BJ (cell line): ENCODE data around the gene LZTS2. TPM values are rescaled to one million over a fixed set of nuclear protein-coding genes. Genes with fewer than 3 reads are reported as not detected.

Experiments
- CTCF ChIA-PET: fragments of 350-600 bp; formaldehyde crosslinking; extraction: SDS; loops from one replicate; lab custom pipeline; 2021; ENCODE audit warnings: antibody characterized with exemption, inconsistent platforms; lab: Yijun Ruan, JAX
- POLR2A ChIA-PET: fragments of 300-600 bp; sonication (Branson Sonifier 250); formaldehyde crosslinking; extraction: SDS; loops from one replicate; lab custom pipeline; 2021; ENCODE audit warnings: antibody characterized with exemption; lab: Charles Lee
- DNase-seq: peaks from one replicate; pipeline ENCODE4 v3.0.0-alpha.2; 2011; ENCODE audit warnings: low read depth
- H3K27me3 ChIP-seq: 2 replicates; pipeline ENCODE4 v1.6.0; 2011; ENCODE audit warnings: low read length; ENCODE audit not compliant: control insufficient read depth, insufficient read depth
- H3K36me3 ChIP-seq: 2 replicates; pipeline ENCODE4 v1.5.1; 2011; ENCODE audit warnings: low read length; ENCODE audit not compliant: control insufficient read depth, insufficient read depth
- H3K4me3 ChIP-seq: 2 replicates; pipeline ENCODE4 v1.5.1; 2011; ENCODE audit warnings: low read depth, mild to moderate bottlenecking, control low read depth, low read length
- polyA plus RNA-seq: library from polyadenylated mRNA; depleted of rRNA; stranded (reverse); fragments of >200 nt; gene quantifications from 2 replicates; pipeline ENCODE4 v1.2.3, GENCODE V29; 2011
- TF ChIP-seq, protein P1 (sequence below): IDR thresholded peaks from 2 replicates; pipeline ENCODE4 v1.5.1; 2011; ENCODE audit warnings: low read depth, mild to moderate bottlenecking, control low read depth, inconsistent platforms, low read length, moderate library complexity; ENCODE audit not compliant: insufficient read depth

Gene LZTS2
- polyA plus RNA-seq, 1 experiment = 81.5 TPM

DNA sequence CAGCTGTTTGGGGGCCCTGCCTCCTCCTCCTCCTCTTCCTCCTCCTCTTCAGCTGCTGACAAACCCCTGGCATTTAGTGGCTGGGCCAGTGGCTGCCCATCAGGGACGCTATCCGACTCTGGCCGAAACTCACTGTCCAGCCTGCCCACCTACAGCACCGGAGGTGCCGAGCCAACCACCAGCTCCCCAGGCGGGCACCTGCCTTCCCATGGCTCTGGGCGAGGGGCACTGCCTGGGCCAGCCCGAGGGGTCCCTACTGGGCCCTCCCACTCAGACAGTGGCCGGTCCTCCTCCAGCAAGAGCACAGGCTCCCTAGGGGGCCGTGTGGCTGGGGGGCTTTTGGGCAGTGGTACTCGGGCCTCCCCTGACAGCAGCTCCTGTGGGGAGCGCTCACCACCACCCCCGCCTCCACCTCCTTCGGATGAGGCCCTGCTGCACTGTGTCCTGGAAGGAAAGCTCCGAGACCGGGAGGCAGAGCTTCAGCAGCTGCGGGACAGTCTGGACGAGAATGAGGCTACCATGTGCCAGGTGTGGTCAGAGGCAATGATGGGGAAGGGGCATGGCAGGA lies 4.1 kb downstream of the LZTS2 start:
- H3K36me3 ChIP-seq = peaks cover 41% of the 10 kb centered on the region
- ChIA-PET CTCF (interaction anchor here (0.8 to 21.8 kb wide), 3 partner anchors 5 to 63 kb away, joined by 3 to 479 read pairs (median 237); no protein-coding TSS in a partner anchor), POLR2A (no interaction called here)
- no peak for DNase-seq
- no peak overlapping the region for H3K4me3 ChIP-seq
- H3K27me3 ChIP-seq = no peaks in the 10 kb centered on the region
- TF ChIP-seq, protein P1, sequence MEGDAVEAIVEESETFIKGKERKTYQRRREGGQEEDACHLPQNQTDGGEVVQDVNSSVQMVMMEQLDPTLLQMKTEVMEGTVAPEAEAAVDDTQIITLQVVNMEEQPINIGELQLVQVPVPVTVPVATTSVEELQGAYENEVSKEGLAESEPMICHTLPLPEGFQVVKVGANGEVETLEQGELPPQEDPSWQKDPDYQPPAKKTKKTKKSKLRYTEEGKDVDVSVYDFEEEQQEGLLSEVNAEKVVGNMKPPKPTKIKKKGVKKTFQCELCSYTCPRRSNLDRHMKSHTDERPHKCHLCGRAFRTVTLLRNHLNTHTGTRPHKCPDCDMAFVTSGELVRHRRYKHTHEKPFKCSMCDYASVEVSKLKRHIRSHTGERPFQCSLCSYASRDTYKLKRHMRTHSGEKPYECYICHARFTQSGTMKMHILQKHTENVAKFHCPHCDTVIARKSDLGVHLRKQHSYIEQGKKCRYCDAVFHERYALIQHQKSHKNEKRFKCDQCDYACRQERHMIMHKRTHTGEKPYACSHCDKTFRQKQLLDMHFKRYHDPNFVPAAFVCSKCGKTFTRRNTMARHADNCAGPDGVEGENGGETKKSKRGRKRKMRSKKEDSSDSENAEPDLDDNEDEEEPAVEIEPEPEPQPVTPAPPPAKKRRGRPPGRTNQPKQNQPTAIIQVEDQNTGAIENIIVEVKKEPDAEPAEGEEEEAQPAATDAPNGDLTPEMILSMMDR = no peak

DNA sequence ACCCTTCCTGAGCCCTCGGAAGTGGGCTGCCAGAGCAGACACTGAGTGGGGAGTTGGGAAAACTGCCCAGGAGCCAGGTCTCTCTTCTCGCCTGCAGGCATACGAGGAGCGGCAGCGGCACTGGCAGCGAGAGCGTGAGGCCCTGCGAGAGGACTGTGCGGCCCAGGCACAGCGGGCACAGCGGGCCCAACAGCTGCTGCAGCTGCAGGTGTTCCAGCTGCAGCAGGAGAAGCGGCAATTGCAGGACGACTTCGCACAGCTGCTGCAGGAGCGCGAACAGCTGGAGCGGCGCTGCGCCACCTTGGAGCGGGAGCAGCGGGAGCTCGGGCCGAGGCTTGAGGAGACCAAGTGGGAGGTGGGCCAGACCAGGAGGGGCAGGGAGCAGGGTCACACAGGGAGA lies 5.8 kb downstream of the LZTS2 start:
- no peak overlapping the region for H3K4me3 ChIP-seq
- POLR2A ChIA-PET = no interaction called here
- no peak for DNase-seq
- TF ChIP-seq, protein P1 = no peak
- CTCF ChIA-PET = interaction anchor here (1.4 to 21.8 kb wide), 4 partner anchors 9 to 54 kb away, joined by 3 to 479 read pairs (median 121); partner anchors contain the start of gene LZTS2
- no peaks in the 10 kb centered on the region for H3K27me3 ChIP-seq
- peaks cover 42% of the 10 kb centered on the region for H3K36me3 ChIP-seq

DNA sequence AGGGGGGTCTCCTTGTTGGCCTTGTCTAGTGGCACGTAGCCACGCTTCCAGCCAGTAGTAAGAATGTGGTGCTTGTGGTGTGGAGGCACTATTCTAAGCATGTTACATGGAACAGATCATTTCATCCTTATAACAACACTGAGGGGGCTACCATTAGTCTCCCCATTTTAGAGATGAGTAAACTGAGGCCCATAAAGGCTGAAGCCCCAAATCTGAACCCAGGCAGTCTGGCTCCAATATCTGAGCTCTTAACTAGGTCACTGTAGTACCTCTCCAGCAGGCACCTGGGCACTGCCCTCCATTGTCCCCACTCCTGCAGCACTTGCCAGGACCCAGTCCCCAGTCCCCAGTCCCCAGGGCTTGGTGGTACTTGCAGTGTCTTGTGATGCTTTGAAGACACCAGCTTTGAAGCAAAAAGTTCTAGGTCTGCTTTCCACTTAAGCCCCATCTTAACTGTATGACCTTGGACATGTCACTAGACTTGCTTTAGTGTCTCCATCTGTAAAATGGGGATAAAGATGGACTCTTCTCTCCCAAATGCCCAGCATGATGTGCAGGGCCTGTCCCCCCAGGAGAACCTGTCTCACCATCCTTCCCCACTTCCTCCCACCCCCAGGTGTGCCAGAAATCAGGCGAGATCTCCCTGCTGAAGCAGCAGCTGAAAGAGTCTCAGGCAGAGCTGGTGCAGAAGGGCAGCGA lies 6.4 kb downstream of the LZTS2 start:
- CTCF ChIA-PET = interaction anchor here (1.9 to 21.8 kb wide), 3 partner anchors 10 to 37 kb away, joined by 5 to 479 read pairs (median 237); partner anchors contain the start of gene LZTS2
- Histone ChIP-seq H3K4me3 (no peak overlapping the region), H3K27me3 (no peaks in the 10 kb centered on the region), H3K36me3 (peaks cover 42% of the 10 kb centered on the region)
- POLR2A ChIA-PET = no interaction called here
- TF ChIP-seq, protein P1 = no peak
- DNase-seq = no peak

DNA sequence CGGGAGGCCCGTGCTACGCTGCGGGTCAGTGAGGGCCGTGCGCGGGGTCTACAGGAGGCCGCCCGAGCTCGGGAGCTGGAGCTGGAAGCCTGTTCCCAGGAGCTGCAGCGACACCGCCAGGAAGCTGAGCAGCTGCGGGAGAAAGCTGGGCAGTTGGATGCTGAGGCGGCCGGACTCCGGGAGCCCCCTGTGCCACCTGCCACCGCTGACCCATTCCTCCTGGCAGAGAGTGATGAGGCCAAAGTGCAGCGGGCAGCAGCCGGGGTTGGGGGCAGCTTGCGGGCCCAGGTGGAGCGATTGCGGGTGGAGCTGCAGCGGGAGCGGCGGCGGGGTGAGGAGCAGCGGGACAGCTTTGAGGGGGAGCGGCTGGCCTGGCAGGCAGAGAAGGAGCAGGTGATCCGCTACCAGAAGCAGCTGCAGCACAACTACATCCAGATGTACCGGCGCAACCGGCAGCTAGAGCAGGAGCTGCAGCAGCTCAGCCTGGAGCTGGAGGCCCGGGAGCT lies 7.0 kb downstream of the LZTS2 start:
- TF ChIP-seq, protein P1 = no peak
- Histone ChIP-seq H3K4me3 (no peak overlapping the region), H3K27me3 (no peaks in the 10 kb centered on the region), H3K36me3 (peaks cover 42% of the 10 kb centered on the region)
- ChIA-PET CTCF (interaction anchor here (1.9 to 21.8 kb wide), 3 partner anchors 10 to 36 kb away, joined by 5 to 479 read pairs (median 237); partner anchors contain the start of gene LZTS2), POLR2A (no interaction called here)
- no peak for DNase-seq

DNA sequence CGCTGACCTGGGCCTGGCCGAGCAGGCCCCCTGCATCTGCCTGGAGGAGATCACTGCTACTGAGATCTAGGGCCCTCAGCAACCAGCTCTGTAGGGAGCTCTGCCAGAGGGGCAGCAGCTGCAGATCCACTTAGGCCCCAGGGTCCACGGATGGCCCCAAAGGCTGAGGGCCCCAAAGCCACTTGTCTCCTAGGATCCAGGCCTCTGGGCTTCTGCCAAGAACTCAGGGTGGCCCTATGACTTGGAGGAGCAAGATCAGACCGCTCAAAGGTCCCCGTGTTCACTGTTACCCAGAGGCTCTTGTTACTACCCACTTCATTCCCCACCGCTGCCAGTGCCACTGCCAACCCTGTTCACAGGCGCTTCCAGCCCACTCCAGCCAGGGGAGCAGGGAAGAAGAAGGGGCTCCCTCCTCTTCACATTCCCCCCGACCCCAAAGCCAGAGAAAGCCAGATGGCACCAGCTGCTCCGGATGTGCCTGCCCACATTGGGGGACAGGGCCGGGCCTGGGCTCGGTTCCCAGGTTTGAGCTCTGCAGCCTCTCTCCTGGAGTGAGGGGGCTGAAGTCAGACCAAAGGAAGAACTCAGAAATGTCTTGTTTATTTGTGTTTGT lies 7.6 kb downstream of the LZTS2 start:
- ChIA-PET POLR2A (no interaction called here), CTCF (interaction anchor here (0.5 to 21.8 kb wide), 4 partner anchors 10 to 75 kb away, joined by 3 to 479 read pairs (median 121); partner anchors contain the start of gene LZTS2)
- H3K36me3 ChIP-seq = peaks cover 42% of the 10 kb centered on the region

More for the DNA sequence above, 7.6 kb downstream of the LZTS2 start:
- Histone ChIP-seq H3K27me3 (no peaks in the 10 kb centered on the region), H3K4me3 (no peak overlapping the region)
- no peak for DNase-seq
- TF ChIP-seq, protein P1 = no peak
